ES-I3 (cell line): Measurements from ENCODE around the gene APOBEC3F.

ENCODE experiments used
- H3K36me3 ChIP-seq: 2 replicates; pipeline ENCODE4 v1.6.1; 2013; ENCODE audit warnings: mild to moderate bottlenecking, low read length, control low read depth, moderate library complexity; ENCODE audit not compliant: insufficient read depth
- H3K4me1 ChIP-seq: 2 replicates; pipeline ENCODE4 v1.6.1; 2013; ENCODE audit warnings: mild to moderate bottlenecking, control low read depth, low read length; ENCODE audit not compliant: insufficient read depth
- H3K9ac ChIP-seq: 2 replicates; pipeline ENCODE4 v1.6.1; 2013; ENCODE audit warnings: low read depth, mild to moderate bottlenecking, low read length, moderate library complexity
- H3K9me3 ChIP-seq: 2 replicates; pipeline ENCODE4 v1.6.1; 2013; ENCODE audit warnings: mild to moderate bottlenecking, low read length, moderate library complexity; ENCODE audit not compliant: control insufficient read depth, insufficient read depth

Gene APOBEC3F

DNA sequence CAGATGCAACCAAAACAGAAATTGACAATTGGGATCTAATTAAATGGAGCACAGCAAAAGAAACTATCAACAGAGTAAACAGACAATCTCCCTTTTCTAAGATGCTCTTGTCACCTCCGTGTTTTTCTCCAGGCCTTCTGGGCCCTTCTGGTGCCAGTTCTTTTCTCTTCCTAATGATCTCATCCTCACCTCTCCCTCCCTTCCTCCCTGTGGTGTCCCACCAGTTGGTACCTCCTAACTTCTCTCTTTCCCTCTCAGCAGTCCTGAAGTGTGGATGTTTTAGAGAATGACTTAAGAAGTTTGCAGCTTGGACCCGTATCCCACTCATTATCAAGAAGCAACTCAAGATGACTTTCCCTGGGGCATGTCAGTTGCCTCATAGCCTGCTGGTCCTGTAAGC lies 62.8 kb downstream of the APOBEC3F start:
- H3K9me3 ChIP-seq, result no peaks in the 10 kb centered on the region
- H3K4me1 ChIP-seq, result peaks cover 8% of the 10 kb centered on the region; the same call in 1 of the 2 replicates
- H3K9ac ChIP-seq, result no peak overlapping the region
- no peaks in the 10 kb centered on the region for H3K36me3 ChIP-seq
